Pancreas (tissue), 10 donors: Measurements from ENCODE around the gene ZNF391. TPM values are rescaled to one million over a fixed set of nuclear protein-coding genes. Genes with fewer than 3 reads are reported as not detected.

Source experiments
- ATAC-seq, 4 donors: fragments of 200-7000 bp; cut with Tn5 transposase; one replicate each; pipeline versions ENCODE4 v1.8.0 to v1.9.1; 2020; ENCODE audit warnings: mild to moderate bottlenecking in 4 of 4, moderate library complexity in 4 of 4
- DNase-seq, 6 donors: peaks; one replicate each; pipeline ENCODE4 v3.0.0-alpha.2; 2020
- FAIRE-seq: peaks from 2 replicates; lab custom pipeline; 2012; peaks lifted over from hg19 to GRCh38; lab: Jason Lieb, UNC
- H3K27ac ChIP-seq, 4 donors: fragments of 200-600 bp; sonication (generic); 1 replicate in 3 of 4; 2 replicates in 1 of 4; pipeline versions ENCODE4 v1.5.0 to v1.8.0; 2020
- H3K27me3 ChIP-seq, 4 donors: fragments of 200-600 bp; one replicate each; pipeline ENCODE4 v1.8.0; 2021
- H3K36me3 ChIP-seq, 3 donors: fragments of 200-600 bp; sonication (generic) in 1 of 3; one replicate each; pipeline versions ENCODE4 v1.5.0 to v1.8.0; 2020 to 2021
- H3K4me1 ChIP-seq, 3 donors: fragments of 200-600 bp; one replicate each; pipeline ENCODE4 v1.8.0; 2021
- H3K4me3 ChIP-seq, 4 donors: fragments of 200-600 bp; sonication (generic) in 2 of 4; one replicate each; pipeline versions ENCODE4 v1.5.0 to v1.8.0; 2020 to 2021
- H3K9me3 ChIP-seq, 4 donors: fragments of 200-600 bp; one replicate each; pipeline ENCODE4 v1.8.0; 2021
- CTCF ChIP-seq, 4 donors: fragments of 200-600 bp; sonication (generic) in 3 of 4; IDR thresholded peaks; one replicate each; pipeline versions ENCODE4 v1.5.0 to v1.8.0; 2021; ENCODE audit warnings: antibody characterized with exemption in 4 of 4
- WGBS, 2 donors: extraction: QIAGEN DNeasy Blood & Tissue Kit; methylation state at CpG; one replicate each; pipeline ENCODE4 v1.1.7; 2013; 5-methylcytosine and 5-hydroxymethylcytosine counted together
- intact Hi-C, 3 donors: fragments of 100-400 bp; cut with DNase I; formaldehyde crosslinking; loops; one replicate each; pipeline versions ENCODE4 v1.11.1 to v1.14.2; 2022
- polyA plus RNA-seq, 2 donors: library from polyadenylated mRNA; stranded (reverse); fragments of 200-250 nt; gene quantifications; one replicate each; pipeline ENCODE4 v1.2.3, GENCODE V29; 2013
- total RNA-seq, 6 donors: library from RNA; stranded (reverse); fragmentation: NEBNext Ultra II Directional in 4 of 6; extraction: Animal tissue kit (Norgen Biotek cat#: 25700) in 4 of 6; gene quantifications; one replicate each; pipeline versions ENCODE4 v1.2.1 to v1.2.4, GENCODE V29; 2021 to 2023
- donor health status: healthy with polysubstance abuse.
- donor health status: DM: no; HTN: no; CAD: no; lungs with moderate emphysema.
- donor health status: DM: no; HTN: no; CAD: no.
- donor health status: control.
- donor health status: control.
- donor health status: Bipolar disorder and iron deficiency.
- donor health status: DM: yes; HTN: yes; CAD: no.
- donor health status: DM: no; HTN: no; CAD: no.
- donor health status: DM: no; HTN: no; CAD: no.
- donor health status: DM: yes; HTN: yes; CAD: no.

The ZNF391 gene
- total and polyA plus RNA-seq, 8 donors, result 1.2 to 3.7 (median 2.1) TPM

- intact Hi-C loops, result no loop called here
- no peaks in the 10 kb centered on the region for H3K36me3 ChIP-seq
- no peak overlapping the region for H3K27ac ChIP-seq
- H3K4me1 ChIP-seq, result no peaks in the 10 kb centered on the region
- no peak for FAIRE-seq
- no peaks in the 10 kb centered on the region for H3K9me3 ChIP-seq
- no peak for ATAC-seq
- no peak for TF ChIP-seq CTCF (IDR thresholded peaks at IDR 0.05)
- no peak overlapping the region for H3K4me3 ChIP-seq
- DNase-seq, result no peak
- 81 to 91% methylated on average over 2 of the region's 2 CpGs for WGBS, 2 donors
- no peaks in the 10 kb centered on the region for H3K27me3 ChIP-seq
These were observed 40.4 kb downstream of the ZNF391 start for GRCh38 chr6:27428966-27429365.

GRCh38 chr6:27433714-27434113 lies 45.2 kb downstream of the ZNF391 start:
- WGBS, 2 donors, result 74 to 93% methylated on average over 1 of the region's 1 CpG
- H3K27ac ChIP-seq, result no peak overlapping the region
- ATAC-seq, result no peak
- no peak for TF ChIP-seq CTCF (IDR thresholded peaks at IDR 0.05)
- no peaks in the 10 kb centered on the region for H3K36me3 ChIP-seq
- intact Hi-C loops, result no loop called here
- H3K4me3 ChIP-seq, result no peak overlapping the region
- H3K4me1 ChIP-seq, result no peaks in the 10 kb centered on the region
- FAIRE-seq, result no peak
- no peaks in the 10 kb centered on the region for H3K9me3 ChIP-seq
- no peaks in the 10 kb centered on the region for H3K27me3 ChIP-seq
- DNase-seq, result no peak

GRCh38 chr6:27439371-27439770 lies 50.8 kb downstream of the ZNF391 start:
- FAIRE-seq, result no peak
- intact Hi-C loops, result no loop called here
- H3K27ac ChIP-seq, result no peak overlapping the region
- no peak for ATAC-seq
- no peak overlapping the region for H3K4me3 ChIP-seq
- no peaks in the 10 kb centered on the region for H3K36me3 ChIP-seq
- no peaks in the 10 kb centered on the region for H3K4me1 ChIP-seq
- TF ChIP-seq CTCF (IDR thresholded peaks at IDR 0.05), result no peak
- no peaks in the 10 kb centered on the region for H3K9me3 ChIP-seq
- DNase-seq, result no peak
- WGBS, 2 donors, result 90 to 96% methylated on average over 4 of the region's 4 CpGs
- no peaks in the 10 kb centered on the region for H3K27me3 ChIP-seq

GRCh38 chr6:27441001-27441400 lies 52.4 kb downstream of the ZNF391 start:
- ATAC-seq (no peak), DNase-seq (no peak), FAIRE-seq (no peak)
- 96 to 98% methylated on average over 3 of the region's 3 CpGs for WGBS, 2 donors
- Histone ChIP-seq H3K9me3 (no peaks in the 10 kb centered on the region), H3K4me3 (no peak overlapping the region), H3K27me3 (no peaks in the 10 kb centered on the region), H3K4me1 (no peaks in the 10 kb centered on the region), H3K36me3 (no peaks in the 10 kb centered on the region), H3K27ac (no peak overlapping the region)
- intact Hi-C loops, result no loop called here
- no peak for TF ChIP-seq CTCF (IDR thresholded peaks at IDR 0.05)

- no peak for TF ChIP-seq CTCF (IDR thresholded peaks at IDR 0.05)
- H3K9me3 ChIP-seq, result no peaks in the 10 kb centered on the region
- intact Hi-C loops, result no loop called here
- DNase-seq, result no peak
- no peak for ATAC-seq
- H3K4me1 ChIP-seq, result no peaks in the 10 kb centered on the region
- no peak overlapping the region for H3K27ac ChIP-seq
- no peak overlapping the region for H3K4me3 ChIP-seq
- H3K27me3 ChIP-seq, result no peaks in the 10 kb centered on the region
- FAIRE-seq, result no peak
- 77 to 90% methylated on average over 1 of the region's 1 CpG for WGBS, 2 donors
- no peaks in the 10 kb centered on the region for H3K36me3 ChIP-seq
These were observed 54.4 kb downstream of the ZNF391 start for GRCh38 chr6:27442932-27443331.
